Measurements from ENCODE around the gene FTSJ1. TPM values are rescaled to one million over a fixed set of nuclear protein-coding genes. Genes with fewer than 3 reads are reported as not detected.
A peak's percentile ranks its signal among the peaks of the same experiment; 100 is the strongest.

Gene FTSJ1
- total RNA-seq, 2 donors from 2014 or later = 36.6 to 43.3 TPM

DNA sequence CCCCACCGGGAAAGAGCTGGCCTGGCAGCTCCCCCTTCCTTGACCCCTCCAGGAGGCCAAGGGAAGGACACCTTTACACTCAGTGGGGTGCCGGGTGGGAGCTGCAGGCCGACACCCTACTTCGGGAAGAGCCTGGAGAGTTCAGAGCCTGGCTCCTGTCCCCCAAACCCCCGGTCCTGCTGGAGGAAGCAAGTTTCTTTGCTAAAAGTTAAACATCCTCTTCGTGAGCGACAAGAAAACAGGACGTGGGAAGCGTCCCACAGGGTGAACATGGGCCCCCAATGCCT, 2.4 kb upstream of the FTSJ1 start:
- H3K4me1 ChIP-seq = peaks cover 0 to 7% of the 10 kb centered on the region in 2 donors
- no peak overlapping the region for H3K27ac ChIP-seq
- DNase-seq (ENCODE audit: low spot score) = no peak
- peaks cover 0 to 5% of the 10 kb centered on the region in 2 donors for H3K9me3 ChIP-seq
- no peak overlapping the region for H3K4me3 ChIP-seq
- TF ChIP-seq, protein P1, sequence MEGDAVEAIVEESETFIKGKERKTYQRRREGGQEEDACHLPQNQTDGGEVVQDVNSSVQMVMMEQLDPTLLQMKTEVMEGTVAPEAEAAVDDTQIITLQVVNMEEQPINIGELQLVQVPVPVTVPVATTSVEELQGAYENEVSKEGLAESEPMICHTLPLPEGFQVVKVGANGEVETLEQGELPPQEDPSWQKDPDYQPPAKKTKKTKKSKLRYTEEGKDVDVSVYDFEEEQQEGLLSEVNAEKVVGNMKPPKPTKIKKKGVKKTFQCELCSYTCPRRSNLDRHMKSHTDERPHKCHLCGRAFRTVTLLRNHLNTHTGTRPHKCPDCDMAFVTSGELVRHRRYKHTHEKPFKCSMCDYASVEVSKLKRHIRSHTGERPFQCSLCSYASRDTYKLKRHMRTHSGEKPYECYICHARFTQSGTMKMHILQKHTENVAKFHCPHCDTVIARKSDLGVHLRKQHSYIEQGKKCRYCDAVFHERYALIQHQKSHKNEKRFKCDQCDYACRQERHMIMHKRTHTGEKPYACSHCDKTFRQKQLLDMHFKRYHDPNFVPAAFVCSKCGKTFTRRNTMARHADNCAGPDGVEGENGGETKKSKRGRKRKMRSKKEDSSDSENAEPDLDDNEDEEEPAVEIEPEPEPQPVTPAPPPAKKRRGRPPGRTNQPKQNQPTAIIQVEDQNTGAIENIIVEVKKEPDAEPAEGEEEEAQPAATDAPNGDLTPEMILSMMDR (IDR thresholded peaks at IDR 0.05) = no peak
- no peaks in the 10 kb centered on the region for H3K36me3 ChIP-seq
- no peaks in the 10 kb centered on the region for H3K27me3 ChIP-seq

DNA sequence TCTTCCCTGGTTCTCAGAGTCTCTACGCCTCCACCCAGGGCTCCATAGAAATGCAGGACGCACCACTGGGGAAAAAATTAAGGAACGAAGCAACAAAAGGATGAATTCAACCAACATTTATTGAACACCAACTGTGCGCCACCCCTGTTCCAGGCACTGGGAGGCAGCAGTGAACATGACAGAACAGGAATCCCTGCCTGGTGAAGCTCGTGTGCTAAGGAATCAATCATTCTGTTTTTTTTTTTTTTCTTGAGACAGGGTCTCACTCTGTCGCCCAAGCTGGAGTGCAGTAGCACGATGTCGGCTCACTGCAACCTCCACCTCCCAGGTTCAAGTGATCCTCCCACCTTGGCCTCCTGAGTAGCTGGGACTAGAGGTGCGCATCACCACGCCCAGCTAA, 1.9 kb upstream of the FTSJ1 start:
- Histone ChIP-seq H3K27me3 (no peaks in the 10 kb centered on the region), H3K4me3 (no peak overlapping the region), H3K9me3 (peaks cover 0 to 5% of the 10 kb centered on the region in 2 donors), H3K27ac (no peak overlapping the region), H3K36me3 (no peaks in the 10 kb centered on the region), H3K4me1 (peaks cover 0 to 7% of the 10 kb centered on the region in 2 donors)
- no peak for DNase-seq (ENCODE audit: low spot score)
- TF ChIP-seq, protein P1 (IDR thresholded peaks at IDR 0.05) = no peak

DNA sequence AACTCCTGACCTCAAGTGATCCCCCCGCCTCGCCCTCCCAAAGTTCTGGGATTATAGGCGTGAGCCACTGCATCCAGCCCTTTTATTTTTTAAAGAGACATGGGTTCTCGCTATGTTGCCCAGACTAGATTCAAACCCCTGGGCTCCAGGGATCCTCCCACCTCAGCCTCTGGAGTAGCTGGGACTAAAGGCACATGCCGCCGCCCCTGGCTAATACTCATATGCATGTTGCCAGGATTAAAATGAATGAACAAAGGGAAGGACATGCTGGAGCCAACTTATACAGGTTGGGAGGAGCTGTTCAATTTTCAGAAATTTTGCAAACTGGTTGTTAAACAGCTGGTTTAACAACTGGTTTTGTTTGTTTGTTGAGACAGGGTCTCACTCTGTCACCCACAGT, 1.4 kb upstream of the FTSJ1 start:
- Histone ChIP-seq H3K36me3 (no peaks in the 10 kb centered on the region), H3K27me3 (no peaks in the 10 kb centered on the region), H3K9me3 (peaks cover 0 to 5% of the 10 kb centered on the region in 2 donors), H3K27ac (no peak overlapping the region), H3K4me1 (peaks cover 0 to 7% of the 10 kb centered on the region in 2 donors), H3K4me3 (no peak overlapping the region)
- TF ChIP-seq, protein P1 (IDR thresholded peaks at IDR 0.05) = no peak
- no peak for DNase-seq (ENCODE audit: low spot score)

DNA sequence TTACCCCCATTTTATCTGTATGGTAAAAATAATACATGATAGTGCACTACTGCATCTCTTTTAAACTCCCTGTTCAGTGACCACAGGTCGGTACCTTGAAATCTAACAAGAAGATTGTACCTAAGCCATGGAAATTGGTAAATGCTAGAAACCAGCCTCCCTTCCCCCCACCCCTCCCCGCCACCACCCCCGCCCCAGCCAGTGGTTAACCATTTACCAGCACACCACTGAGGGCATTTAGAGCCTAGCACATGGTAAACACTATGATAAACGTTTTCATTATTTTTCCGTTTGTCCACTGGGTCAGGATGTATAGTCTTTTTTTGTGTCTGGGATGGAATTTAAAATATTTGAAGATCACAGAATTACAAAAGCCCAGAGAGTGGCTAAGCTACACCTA, 703 bp upstream of the FTSJ1 start:
- Histone ChIP-seq H3K4me3 (peak overlapping the region; percentile 65 to 78), H3K4me1 (peaks cover 0 to 7% of the 10 kb centered on the region in 2 donors), H3K27me3 (no peaks in the 10 kb centered on the region), H3K36me3 (no peaks in the 10 kb centered on the region), H3K27ac (peak overlapping the region in 1 of 2 donors; percentile 87), H3K9me3 (peaks cover 0 to 5% of the 10 kb centered on the region in 2 donors)
- DNase-seq (ENCODE audit: low spot score) = no peak
- TF ChIP-seq, protein P1 (IDR thresholded peaks at IDR 0.05) = no peak

DNA sequence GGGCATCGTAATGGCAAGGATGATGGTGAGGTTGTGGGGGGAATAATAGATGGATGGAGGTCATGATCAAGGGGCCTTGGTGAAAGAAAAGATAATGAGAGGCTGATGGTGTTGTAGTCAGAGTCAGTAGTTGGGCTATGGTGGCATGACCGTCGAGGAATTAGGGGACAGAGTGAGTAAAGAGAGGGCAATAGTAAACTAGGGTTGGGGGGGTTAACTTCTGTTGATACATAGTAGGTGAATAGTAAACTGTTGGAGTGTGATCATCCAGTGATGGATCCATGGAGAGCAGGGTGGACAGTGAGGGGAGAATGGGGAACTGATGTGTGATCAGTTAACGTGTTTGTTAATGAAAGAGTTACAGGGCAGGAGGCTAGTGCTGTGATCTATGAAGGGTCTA, 920 bp downstream of the FTSJ1 start:
- Histone ChIP-seq H3K27ac (peak overlapping the region in 1 of 2 donors; percentile 87), H3K9me3 (peaks cover 0 to 5% of the 10 kb centered on the region in 2 donors), H3K4me1 (peaks cover 0 to 7% of the 10 kb centered on the region in 2 donors), H3K27me3 (no peaks in the 10 kb centered on the region), H3K4me3 (peak overlapping the region; percentile 65 to 78), H3K36me3 (no peaks in the 10 kb centered on the region)
- TF ChIP-seq, protein P1 (IDR thresholded peaks at IDR 0.05) = no peak
- no peak for DNase-seq (ENCODE audit: low spot score)
